ENCODE results near the gene TRAPPC5.

Gene TRAPPC5

DNA sequence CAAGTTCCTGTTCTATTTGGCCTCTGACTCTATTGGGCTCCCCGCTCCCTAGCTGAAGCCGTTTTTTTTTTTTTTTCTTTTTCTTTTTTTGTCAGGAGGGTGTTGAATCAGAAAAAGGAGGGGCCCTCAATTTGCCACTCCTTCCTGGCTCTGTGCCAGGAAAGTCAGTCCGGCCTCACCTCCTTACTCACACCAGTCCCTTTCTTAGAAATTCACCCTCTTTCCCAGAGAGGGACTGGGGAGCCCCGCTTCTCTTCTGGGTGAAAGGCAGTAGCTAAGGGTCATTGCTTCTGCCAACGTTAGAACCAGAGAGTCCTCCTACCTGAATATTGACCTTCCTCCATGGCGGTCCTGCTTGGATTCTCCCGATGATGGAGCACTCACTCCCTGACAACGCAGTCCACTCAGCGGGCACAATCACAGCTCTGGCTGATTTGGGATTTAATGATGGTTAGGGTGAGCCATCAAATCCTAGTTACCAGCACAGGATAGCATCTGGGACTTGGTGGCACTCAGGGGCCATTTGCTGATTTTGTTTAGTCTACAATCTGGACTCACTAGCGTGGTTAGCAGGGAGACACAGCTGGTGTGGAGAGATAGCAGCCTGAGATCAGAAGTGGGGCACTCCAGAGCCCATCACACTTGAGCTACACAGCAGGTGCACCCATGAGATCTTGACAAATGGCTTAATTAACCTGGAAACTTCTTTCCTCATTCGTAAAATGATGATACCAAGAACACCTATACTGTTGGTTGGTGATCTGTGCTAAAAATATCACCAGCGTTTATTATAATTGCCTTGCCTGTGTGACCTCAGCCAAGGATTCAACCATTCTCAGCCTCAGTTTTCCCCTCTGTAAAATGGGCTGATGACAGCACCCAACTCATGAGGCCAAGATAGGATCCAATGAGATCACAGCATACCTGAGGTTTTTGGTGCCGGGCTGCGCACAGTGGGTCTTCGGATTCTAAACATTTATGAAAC, 19.1 kb downstream of the TRAPPC5 start:
- peak; percentile 66 for DNase-seq (ENCODE audit: extremely low read depth, insufficient read length)
- TF ChIP-seq, protein P1, sequence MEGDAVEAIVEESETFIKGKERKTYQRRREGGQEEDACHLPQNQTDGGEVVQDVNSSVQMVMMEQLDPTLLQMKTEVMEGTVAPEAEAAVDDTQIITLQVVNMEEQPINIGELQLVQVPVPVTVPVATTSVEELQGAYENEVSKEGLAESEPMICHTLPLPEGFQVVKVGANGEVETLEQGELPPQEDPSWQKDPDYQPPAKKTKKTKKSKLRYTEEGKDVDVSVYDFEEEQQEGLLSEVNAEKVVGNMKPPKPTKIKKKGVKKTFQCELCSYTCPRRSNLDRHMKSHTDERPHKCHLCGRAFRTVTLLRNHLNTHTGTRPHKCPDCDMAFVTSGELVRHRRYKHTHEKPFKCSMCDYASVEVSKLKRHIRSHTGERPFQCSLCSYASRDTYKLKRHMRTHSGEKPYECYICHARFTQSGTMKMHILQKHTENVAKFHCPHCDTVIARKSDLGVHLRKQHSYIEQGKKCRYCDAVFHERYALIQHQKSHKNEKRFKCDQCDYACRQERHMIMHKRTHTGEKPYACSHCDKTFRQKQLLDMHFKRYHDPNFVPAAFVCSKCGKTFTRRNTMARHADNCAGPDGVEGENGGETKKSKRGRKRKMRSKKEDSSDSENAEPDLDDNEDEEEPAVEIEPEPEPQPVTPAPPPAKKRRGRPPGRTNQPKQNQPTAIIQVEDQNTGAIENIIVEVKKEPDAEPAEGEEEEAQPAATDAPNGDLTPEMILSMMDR (IDR thresholded peaks at IDR 0.05; ENCODE audit: insufficient read depth, low read length, poor library complexity, severe bottlenecking) = no peak
- H3K27me3 ChIP-seq (replicated peaks; ENCODE audit: control insufficient read depth, insufficient read depth, low read length) = no peaks in the 10 kb centered on the region
- H3K36me3 ChIP-seq (ENCODE audit: control insufficient read depth, insufficient read depth, low read length) = peaks cover 35% of the 10 kb centered on the region
- H3K4me3 ChIP-seq (replicated peaks; ENCODE audit: low read depth, low read length) = peak overlapping the region; percentile 81

DNA sequence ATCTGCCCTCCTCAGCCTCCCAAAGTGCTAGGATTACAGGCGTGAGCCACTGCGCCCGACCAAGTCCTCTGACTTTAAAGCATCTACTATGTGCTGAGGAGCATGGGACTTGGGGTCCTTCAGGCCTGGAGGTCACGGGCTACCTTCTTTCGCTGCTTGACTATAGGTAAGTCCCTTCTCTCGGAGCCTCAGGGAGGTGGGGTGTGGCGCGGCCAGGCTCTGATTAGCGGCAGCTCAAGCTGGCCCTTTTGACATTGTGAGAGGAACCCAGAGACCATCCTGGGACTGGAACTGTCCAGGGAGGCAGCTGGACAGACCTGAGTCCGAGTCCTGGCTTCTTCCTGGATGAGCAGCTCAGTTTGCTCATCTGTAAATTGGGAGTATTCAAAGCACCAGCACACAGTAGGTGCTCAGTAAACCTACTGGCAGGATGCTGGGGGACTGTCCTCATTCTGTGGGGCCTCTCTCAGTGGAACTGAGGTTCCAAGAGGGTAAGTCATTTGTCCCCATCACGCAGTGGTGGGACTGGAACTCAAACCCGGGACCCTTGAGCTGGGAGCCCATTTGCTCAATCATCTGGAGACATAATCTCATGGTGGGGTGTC, 20.5 kb downstream of the TRAPPC5 start:
- TF ChIP-seq, protein P1 (IDR thresholded peaks at IDR 0.05; ENCODE audit: insufficient read depth, low read length, poor library complexity, severe bottlenecking) = no peak
- Histone ChIP-seq H3K4me3 (replicated peaks; ENCODE audit: low read depth, low read length) (peak overlapping the region; percentile 81), H3K27me3 (replicated peaks; ENCODE audit: control insufficient read depth, insufficient read depth, low read length) (no peaks in the 10 kb centered on the region), H3K36me3 (ENCODE audit: control insufficient read depth, insufficient read depth, low read length) (peaks cover 24% of the 10 kb centered on the region)
- peak; percentile 68 for DNase-seq (ENCODE audit: extremely low read depth, insufficient read length)

DNA sequence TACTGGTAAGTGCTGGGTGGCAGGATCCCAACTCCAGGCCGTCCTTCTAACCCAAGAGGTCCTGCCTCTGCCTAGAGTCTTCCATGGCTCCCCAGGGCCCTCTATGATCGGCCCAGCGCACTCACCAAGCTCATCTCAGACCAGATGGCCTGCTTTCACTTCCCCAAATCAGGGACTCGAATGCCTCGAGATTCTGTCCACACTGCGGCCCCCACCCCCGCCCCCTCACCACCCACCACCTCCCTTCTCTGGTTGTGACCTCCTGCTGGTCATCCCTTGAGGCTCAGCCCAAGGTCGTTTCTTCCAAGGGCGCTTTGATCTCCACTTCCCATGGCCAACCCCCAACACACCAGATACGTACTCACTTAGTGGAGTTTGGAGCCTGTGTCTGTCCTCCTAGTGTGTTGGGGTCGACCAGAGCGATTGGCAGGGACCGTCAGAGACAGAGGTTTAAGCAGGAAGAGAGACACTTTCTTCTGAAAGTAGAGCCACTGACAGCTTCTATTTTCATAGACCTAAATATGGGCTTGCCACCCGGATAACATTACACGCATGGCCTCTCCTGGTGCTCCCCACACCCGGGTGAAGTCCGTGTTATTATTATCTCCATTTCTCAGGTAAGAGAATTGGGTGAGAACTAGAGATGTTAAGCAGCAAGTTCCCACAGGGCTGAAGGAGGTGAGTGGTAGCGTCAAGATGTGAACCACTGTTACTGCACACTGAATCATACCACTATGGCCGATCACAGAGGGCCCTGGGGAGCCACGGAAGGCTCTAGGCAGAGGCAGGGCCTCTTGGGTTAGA, 21.2 kb downstream of the TRAPPC5 start, which contains the start of gene FCER2:
Gene FCER2 (minus strand): TSS at position 478 of the 804 bp plus-strand sequence. CDS start 2,371 bp downstream, outside the sequence.
- Histone ChIP-seq H3K27me3 (replicated peaks; ENCODE audit: control insufficient read depth, insufficient read depth, low read length) (no peaks in the 10 kb centered on the region), H3K36me3 (ENCODE audit: control insufficient read depth, insufficient read depth, low read length) (peaks cover 18% of the 10 kb centered on the region), H3K4me3 (replicated peaks; ENCODE audit: low read depth, low read length) (peak within 1 kb of the TSS; percentile 81)
- TF ChIP-seq, protein P1 (IDR thresholded peaks at IDR 0.05; ENCODE audit: insufficient read depth, low read length, poor library complexity, severe bottlenecking) = no peak
- peak; percentile 88 for DNase-seq (ENCODE audit: extremely low read depth, insufficient read length)

DNA sequence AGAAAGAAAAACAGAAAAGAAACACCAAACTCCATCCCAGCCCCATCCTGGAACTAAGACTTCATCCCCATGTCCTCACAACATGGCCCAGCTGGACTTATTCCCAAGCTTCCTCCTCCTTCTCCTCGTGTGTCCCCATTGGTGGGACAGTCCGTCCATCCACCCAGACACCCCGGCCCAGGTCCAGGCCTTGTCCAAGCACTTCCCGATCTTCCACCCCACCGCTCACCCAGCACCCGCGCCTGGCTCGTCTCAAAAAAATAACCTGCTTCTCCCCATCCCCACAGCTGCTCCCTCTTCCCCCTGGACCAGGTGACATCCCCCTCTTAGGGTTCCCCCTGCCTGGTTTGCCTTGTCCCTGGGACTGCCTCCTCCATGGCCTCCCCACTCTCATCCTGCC, 22.7 kb downstream of the TRAPPC5 start:
- no peak for DNase-seq (ENCODE audit: extremely low read depth, insufficient read length)
- TF ChIP-seq, protein P1 (IDR thresholded peaks at IDR 0.05; ENCODE audit: insufficient read depth, low read length, poor library complexity, severe bottlenecking) = no peak
- Histone ChIP-seq H3K4me3 (replicated peaks; ENCODE audit: low read depth, low read length) (no peak overlapping the region), H3K36me3 (ENCODE audit: control insufficient read depth, insufficient read depth, low read length) (peaks cover 7% of the 10 kb centered on the region), H3K27me3 (replicated peaks; ENCODE audit: control insufficient read depth, insufficient read depth, low read length) (no peaks in the 10 kb centered on the region)

DNA sequence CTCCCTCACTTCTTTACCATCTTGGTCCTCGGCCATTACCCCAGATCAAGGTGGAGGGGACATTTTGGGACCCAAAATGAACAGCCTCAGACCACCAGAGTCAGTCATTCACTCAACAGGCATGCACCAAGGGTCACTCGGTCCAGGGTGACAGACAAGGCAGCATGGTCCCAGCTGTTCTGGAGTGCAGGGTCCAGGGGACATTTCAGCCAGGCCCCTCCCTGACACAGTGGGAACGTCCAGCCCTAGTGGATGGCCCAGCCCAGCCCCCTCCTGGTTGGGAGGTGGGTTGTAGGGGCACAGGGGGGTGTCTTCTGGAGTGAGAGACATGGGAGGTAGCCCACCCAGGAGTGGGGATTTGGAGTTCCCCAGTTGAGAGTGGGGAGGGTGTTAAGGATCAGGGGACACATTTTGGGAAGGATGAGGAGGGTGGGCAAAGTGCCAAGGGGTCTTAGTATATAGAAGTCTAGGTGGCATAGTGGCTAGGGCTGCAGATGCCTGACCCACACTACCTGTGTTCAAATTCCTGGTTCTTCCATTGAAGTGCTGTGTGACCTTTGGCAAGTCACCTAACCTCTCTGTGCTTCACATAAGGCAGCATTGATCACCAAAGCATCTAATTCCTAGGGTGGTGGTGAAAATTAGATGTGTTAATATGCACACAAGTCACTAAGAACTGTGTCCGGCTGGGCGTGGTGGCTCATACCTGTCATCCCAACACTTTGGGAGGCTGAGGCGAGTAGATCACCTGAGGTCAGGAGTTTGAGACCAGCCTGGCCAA, 23.8 kb downstream of the TRAPPC5 start:
- Histone ChIP-seq H3K27me3 (replicated peaks; ENCODE audit: control insufficient read depth, insufficient read depth, low read length) (no peaks in the 10 kb centered on the region), H3K4me3 (replicated peaks; ENCODE audit: low read depth, low read length) (no peak overlapping the region), H3K36me3 (ENCODE audit: control insufficient read depth, insufficient read depth, low read length) (no peaks in the 10 kb centered on the region; the same call in 1 of the 2 replicates)
- DNase-seq (ENCODE audit: extremely low read depth, insufficient read length) = no peak
- TF ChIP-seq, protein P1 (IDR thresholded peaks at IDR 0.05; ENCODE audit: insufficient read depth, low read length, poor library complexity, severe bottlenecking) = no peak
